ENCODE results near the gene PTPRT. TPM values are rescaled to one million over a fixed set of nuclear protein-coding genes. Genes with fewer than 3 reads are reported as not detected.
"Not testable (repeated sequence)": the region's sequence is repeated elsewhere in the genome, so short reads cannot be mapped to it uniquely, and the experiment has no call there.

The PTPRT gene
- total RNA-seq, 1 experiment from 2014 or later = not detected

DNA sequence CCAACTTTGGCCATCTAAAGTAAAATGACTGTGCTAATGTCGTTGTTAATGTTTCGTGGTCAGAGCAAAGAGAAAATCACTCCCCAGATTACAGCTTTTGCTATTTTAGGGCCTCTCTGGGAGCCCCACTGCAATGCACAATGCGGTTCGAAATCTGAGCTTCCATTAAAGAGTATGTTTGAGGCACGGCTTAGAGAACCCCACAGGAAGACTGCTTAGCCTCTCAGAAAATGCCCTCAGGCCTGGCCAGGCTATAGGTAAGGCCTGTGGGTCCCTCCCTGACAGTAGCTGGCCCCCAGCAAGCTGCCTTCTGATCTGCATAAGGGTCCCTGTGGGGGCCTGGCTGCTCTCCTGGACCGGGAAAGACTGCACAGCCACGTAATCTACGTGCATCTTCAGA, 274.6 kb downstream of the PTPRT start:
- Histone ChIP-seq H3K9me3 (ENCODE audit: low read depth, low read length, poor library complexity, severe bottlenecking) (no peaks in the 10 kb centered on the region), H3K27me3 (replicated peaks; ENCODE audit: insufficient read depth, low read depth, low read length, poor library complexity) (no peaks in the 10 kb centered on the region), H3K4me1 (ENCODE audit: insufficient read depth, low read length, poor library complexity, severe bottlenecking) (no peaks in the 10 kb centered on the region), H3K4me3 (ENCODE audit: low read depth, low read length, poor library complexity, severe bottlenecking) (no peak overlapping the region), H3K36me3 (ENCODE audit: insufficient read depth, low read length, poor library complexity, severe bottlenecking) (no peaks in the 10 kb centered on the region), H3K27ac (ENCODE audit: low read depth, low read length, poor library complexity, severe bottlenecking) (no peak overlapping the region)
- CTCF ChIA-PET = no interaction called here
- TF ChIP-seq EZH2 (IDR thresholded peaks at IDR 0.05; ENCODE audit: borderline replicate concordance, low read depth, low read length, poor library complexity, severe bottlenecking) = no peak
- TF ChIP-seq, protein P1, sequence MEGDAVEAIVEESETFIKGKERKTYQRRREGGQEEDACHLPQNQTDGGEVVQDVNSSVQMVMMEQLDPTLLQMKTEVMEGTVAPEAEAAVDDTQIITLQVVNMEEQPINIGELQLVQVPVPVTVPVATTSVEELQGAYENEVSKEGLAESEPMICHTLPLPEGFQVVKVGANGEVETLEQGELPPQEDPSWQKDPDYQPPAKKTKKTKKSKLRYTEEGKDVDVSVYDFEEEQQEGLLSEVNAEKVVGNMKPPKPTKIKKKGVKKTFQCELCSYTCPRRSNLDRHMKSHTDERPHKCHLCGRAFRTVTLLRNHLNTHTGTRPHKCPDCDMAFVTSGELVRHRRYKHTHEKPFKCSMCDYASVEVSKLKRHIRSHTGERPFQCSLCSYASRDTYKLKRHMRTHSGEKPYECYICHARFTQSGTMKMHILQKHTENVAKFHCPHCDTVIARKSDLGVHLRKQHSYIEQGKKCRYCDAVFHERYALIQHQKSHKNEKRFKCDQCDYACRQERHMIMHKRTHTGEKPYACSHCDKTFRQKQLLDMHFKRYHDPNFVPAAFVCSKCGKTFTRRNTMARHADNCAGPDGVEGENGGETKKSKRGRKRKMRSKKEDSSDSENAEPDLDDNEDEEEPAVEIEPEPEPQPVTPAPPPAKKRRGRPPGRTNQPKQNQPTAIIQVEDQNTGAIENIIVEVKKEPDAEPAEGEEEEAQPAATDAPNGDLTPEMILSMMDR (conservative IDR thresholded peaks at IDR 0.05; ENCODE audit: low read depth, low read length) = no peak
- POLR2A ChIA-PET (ENCODE audit: low non-redundant PET) = no interaction called here
- no TSS peak for BruUV-seq (replicated peaks)
- DNase-seq (ENCODE audit: low spot score) = no peak
- intact Hi-C loops (cut with micrococcal nuclease; ENCODE audit: unreplicated experiment) = no loop called here

GRCh38 chr20:42914302-42914701, 275.4 kb downstream of the PTPRT start:
- no peak overlapping the region for H3K4me3 ChIP-seq (ENCODE audit: low read depth, low read length, poor library complexity, severe bottlenecking)
- intact Hi-C loops (cut with micrococcal nuclease; ENCODE audit: unreplicated experiment) = no loop called here
- ChIA-PET CTCF (no interaction called here), POLR2A (ENCODE audit: low non-redundant PET) (no interaction called here)
- TF ChIP-seq EZH2 (IDR thresholded peaks at IDR 0.05; ENCODE audit: borderline replicate concordance, low read depth, low read length, poor library complexity, severe bottlenecking) = no peak
- TF ChIP-seq, protein P1 (conservative IDR thresholded peaks at IDR 0.05; ENCODE audit: low read depth, low read length) = no peak
- no peaks in the 10 kb centered on the region for H3K9me3 ChIP-seq (ENCODE audit: low read depth, low read length, poor library complexity, severe bottlenecking)
- BruUV-seq (replicated peaks) = no TSS peak
- H3K27ac ChIP-seq (ENCODE audit: low read depth, low read length, poor library complexity, severe bottlenecking) = no peak overlapping the region
- no peaks in the 10 kb centered on the region for H3K4me1 ChIP-seq (ENCODE audit: insufficient read depth, low read length, poor library complexity, severe bottlenecking)
- H3K27me3 ChIP-seq (replicated peaks; ENCODE audit: insufficient read depth, low read depth, low read length, poor library complexity) = no peaks in the 10 kb centered on the region
- DNase-seq (ENCODE audit: low spot score) = no peak
- H3K36me3 ChIP-seq (ENCODE audit: insufficient read depth, low read length, poor library complexity, severe bottlenecking) = no peaks in the 10 kb centered on the region

- H3K4me1 ChIP-seq (ENCODE audit: insufficient read depth, low read length, poor library complexity, severe bottlenecking); CTCF ChIA-PET; H3K27ac ChIP-seq (ENCODE audit: low read depth, low read length, poor library complexity, severe bottlenecking); H3K4me3 ChIP-seq (ENCODE audit: low read depth, low read length, poor library complexity, severe bottlenecking); H3K36me3 ChIP-seq (ENCODE audit: insufficient read depth, low read length, poor library complexity, severe bottlenecking); H3K9me3 ChIP-seq (ENCODE audit: low read depth, low read length, poor library complexity, severe bottlenecking); H3K27me3 ChIP-seq (replicated peaks; ENCODE audit: insufficient read depth, low read depth, low read length, poor library complexity); BruUV-seq (replicated peaks); POLR2A ChIA-PET (ENCODE audit: low non-redundant PET); intact Hi-C loops (cut with micrococcal nuclease; ENCODE audit: unreplicated experiment); DNase-seq (ENCODE audit: low spot score): not testable (repeated sequence)
Observed at GRCh38 chr20:42910808-42911207, 278.9 kb downstream of the PTPRT start.

DNA sequence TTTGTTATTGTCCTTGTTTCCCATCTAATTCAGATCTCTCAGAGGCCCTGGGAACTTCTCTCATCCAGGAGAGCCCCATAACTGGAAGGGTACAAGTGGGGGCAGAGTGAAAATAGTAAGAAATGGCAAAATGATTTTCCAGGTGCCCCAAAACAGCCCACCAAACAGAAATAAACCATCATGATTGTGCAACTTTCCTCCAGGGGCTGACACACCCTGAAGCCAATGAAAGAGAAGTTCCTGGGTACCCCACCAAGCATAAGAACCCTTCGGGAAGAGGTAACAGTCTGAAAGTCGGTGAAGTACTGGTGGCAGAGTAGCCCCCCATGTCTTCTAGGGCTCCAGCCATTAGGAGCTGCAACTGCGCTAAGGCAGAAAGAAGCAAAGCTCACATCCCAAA, 282.0 kb downstream of the PTPRT start:
- no peaks in the 10 kb centered on the region for H3K4me1 ChIP-seq (ENCODE audit: insufficient read depth, low read length, poor library complexity, severe bottlenecking)
- no peak overlapping the region for H3K4me3 ChIP-seq (ENCODE audit: low read depth, low read length, poor library complexity, severe bottlenecking)
- CTCF ChIA-PET = no interaction called here
- no peak overlapping the region for H3K27ac ChIP-seq (ENCODE audit: low read depth, low read length, poor library complexity, severe bottlenecking)
- TF ChIP-seq, protein P1 (conservative IDR thresholded peaks at IDR 0.05; ENCODE audit: low read depth, low read length) = no peak
- TF ChIP-seq EZH2 (IDR thresholded peaks at IDR 0.05; ENCODE audit: borderline replicate concordance, low read depth, low read length, poor library complexity, severe bottlenecking) = no peak
- no peaks in the 10 kb centered on the region for H3K36me3 ChIP-seq (ENCODE audit: insufficient read depth, low read length, poor library complexity, severe bottlenecking)
- no peaks in the 10 kb centered on the region for H3K9me3 ChIP-seq (ENCODE audit: low read depth, low read length, poor library complexity, severe bottlenecking)
- intact Hi-C loops (cut with micrococcal nuclease; ENCODE audit: unreplicated experiment) = loop anchor here (10.0 kb wide), 1 partner anchor 57 kb away; no protein-coding TSS in a partner anchor
- H3K27me3 ChIP-seq (replicated peaks; ENCODE audit: insufficient read depth, low read depth, low read length, poor library complexity) = no peaks in the 10 kb centered on the region
- POLR2A ChIA-PET (ENCODE audit: low non-redundant PET) = no interaction called here
- DNase-seq (ENCODE audit: low spot score) = no peak
- no TSS peak for BruUV-seq (replicated peaks)
